GM19467 (cell line): ENCODE measurements around the gene ZNF646.
"Not testable (repeated sequence)": the region's sequence is repeated elsewhere in the genome, so short reads cannot be mapped to it uniquely, and the experiment has no call there.

ENCODE experiments used
- ATAC-seq: cut with Tn5 transposase; IDR thresholded peaks from one replicate; pipeline ENCODE4 v1.9.1; 2021; ENCODE audit warnings: mild to moderate bottlenecking, moderate library complexity; ENCODE audit not compliant: unreplicated experiment

ZNF646 gene

DNA sequence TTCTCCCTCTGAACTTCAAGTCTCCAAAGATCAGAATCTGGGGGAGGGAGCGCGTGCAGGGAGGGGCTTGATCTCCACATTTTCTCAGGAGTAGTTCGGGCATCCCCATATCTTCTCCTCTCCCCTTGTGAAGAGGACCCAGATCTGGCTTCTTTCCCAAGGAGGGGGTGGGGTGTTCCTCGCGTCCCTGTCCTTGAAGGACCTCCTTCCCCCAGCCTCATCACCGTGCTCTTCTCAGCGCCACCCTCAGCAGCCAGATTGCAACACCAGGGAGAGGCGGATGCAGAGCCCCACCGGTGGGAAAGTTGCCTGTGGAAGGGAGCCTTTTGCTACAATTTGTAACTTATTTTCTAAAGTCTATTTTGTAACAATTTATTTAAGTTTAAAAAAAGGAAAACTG, 8.9 kb downstream of the ZNF646 start:
- ATAC-seq, result no peak

DNA sequence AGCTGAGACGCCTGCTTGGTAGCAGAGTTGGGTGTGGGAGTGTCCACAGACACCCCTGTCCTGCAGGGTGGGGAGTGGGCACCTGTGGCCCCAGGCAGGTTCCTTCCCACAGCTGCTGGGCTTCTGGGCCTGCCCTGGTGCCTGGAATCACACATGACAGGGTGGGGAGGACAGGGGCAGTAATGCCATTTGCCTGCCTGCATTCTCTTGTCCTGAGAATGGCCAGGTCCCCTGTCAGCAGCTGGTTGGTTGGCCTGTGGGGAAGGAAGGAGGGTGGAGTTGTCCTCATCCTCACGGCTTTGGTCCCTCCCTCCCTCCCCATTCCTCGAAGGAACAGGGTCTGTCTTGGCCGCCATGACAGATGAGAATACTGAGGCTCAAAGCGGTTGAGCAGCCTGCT, 9.3 kb downstream of the ZNF646 start:
- ATAC-seq, result no peak

DNA sequence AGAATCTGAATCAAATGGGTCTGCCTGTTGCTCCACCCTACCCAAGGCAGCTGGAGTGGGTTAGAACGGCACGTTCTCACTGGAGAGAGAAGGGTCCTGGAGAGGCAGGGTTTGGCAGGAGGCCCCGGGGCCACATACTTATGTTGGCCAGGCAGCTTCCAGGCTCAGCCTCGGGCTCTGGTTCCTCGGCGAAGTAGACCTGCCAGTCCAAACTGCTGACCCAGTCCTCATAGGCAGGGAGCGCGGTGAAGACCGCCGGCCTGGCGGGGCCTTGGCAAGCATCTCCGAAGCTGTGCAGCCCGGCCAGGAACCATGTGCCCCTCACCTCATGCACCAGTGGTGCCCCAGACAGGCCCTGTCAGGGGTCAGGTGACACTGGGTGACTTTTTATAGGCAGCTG, 9.8 kb downstream of the ZNF646 start:
- no peak for ATAC-seq

DNA sequence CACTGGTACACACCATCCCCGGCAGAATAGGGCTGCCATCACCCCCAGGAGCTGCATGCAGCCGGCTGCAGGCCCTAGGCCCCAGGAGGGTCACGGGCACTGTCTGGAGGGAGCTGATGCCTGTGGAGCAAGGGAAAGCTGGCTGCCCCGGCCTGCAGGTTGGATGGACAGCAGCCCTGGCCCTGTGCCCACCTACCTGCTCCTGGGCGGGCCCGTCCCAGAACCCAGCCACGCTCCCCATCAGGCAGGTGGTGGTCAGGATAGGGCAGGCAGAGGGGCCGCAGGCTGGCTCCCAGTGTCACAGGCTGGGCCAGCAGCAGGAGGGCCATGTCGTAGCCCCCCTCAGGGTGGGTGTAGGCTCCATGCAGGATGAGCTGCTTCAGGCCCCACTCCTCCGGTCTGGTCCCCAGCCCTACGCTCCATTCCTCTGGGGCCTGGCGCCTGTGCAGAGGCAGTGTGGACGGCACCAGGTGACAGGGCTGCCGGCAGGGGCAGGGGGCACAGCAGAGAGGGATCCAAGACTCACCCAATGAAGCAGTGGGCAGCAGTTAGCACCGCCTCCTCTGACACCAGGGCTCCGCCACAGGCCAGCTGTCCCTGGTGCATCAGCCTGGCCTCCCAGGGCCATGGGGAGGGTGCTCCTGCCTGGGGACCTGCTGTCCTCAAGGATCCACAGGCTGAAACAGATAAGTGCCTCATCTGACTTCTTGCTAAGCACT, 10.5 kb downstream of the ZNF646 start:
- ATAC-seq, result no peak

DNA sequence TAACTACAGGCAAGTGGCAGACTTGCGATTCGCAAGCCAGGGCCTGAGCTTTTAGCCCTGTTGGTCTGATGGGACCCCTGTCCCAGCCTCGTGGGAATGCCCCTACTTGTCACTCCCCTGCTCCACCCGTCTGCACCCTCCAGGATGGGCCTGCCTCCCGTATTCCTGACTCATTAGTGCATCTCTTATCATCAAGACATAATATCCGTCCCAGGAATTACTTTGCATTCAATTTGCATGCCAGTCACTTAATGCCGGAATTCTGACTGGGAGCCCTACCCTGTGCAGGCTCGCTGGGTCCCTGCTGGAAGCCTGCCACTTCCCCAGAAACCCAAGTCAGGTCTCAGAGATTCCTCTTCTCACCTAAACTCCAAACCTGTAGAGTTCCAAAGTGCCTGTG, 11.2 kb downstream of the ZNF646 start:
- ATAC-seq, result no peak

DNA sequence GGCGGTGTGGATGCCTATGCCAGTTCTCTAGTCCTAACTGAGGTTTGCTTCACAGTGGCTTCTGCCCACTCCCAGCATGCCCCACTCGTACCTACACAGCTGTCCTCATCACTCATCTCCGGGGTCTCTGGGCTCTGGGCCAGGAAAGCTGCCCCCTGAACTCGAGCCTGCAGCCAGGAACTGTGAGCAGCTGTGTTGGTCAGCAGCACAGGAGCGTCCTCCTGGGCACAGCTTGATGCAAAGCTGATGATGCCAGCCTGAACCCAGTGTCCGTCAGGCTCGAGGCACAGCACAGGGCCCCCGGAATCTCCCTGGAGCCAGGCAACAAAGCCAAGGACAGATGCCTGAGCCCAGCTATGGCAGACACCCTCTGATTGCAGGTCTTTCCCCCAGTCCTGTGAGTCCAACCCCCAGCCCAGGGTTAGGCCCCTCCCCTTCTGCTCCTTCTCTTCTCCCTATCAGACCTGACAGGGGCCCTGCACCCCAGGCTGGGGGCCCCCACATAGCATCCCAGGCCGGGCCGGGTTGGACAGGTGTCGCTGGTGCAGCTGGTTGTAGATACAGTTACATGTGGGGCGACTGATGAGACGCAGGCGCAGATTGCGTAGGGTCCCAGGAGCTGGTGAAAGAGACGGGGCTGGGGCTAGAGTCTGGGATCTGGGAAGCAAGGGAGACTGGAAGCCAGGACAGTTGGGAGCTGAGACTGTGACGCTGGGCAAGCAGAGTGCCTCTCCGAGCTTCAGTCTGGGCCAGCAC, 11.8 kb downstream of the ZNF646 start:
- ATAC-seq, result no peak

DNA sequence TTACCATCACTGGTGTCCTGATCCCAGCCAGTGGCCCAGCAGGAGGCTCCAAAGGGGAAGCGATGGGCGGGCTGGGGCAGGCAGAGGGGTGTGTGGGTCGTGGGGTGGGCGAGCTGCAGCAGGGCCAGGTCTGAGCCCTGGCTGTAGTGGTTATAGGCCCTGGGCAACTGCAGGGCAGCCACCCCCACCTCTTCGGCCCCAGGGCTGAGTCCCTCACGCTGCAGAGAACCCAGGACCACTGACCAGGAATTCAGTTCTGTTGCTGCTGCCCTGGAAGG, 12.3 kb downstream of the ZNF646 start:
- no peak for ATAC-seq

DNA sequence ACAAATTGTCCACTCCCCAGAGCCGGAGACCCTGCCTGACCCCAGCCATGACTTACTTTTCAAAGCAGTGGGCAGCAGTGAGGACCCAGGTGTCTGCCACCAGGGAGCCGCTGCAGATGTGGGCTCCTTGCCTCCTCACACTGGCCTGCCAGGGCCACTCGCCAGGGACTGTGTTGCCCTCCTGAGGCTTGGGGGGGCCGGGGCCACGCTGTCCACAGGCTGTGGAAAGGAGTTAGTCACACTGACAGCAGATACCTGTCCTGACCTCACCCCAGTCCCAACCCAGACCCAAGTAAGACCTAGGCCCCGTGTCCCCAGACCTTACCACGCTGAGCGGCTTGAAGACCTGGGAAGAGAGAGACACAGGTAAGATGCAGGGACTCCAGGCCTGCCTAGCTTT, 13.3 kb downstream of the ZNF646 start:
- no peak for ATAC-seq

DNA sequence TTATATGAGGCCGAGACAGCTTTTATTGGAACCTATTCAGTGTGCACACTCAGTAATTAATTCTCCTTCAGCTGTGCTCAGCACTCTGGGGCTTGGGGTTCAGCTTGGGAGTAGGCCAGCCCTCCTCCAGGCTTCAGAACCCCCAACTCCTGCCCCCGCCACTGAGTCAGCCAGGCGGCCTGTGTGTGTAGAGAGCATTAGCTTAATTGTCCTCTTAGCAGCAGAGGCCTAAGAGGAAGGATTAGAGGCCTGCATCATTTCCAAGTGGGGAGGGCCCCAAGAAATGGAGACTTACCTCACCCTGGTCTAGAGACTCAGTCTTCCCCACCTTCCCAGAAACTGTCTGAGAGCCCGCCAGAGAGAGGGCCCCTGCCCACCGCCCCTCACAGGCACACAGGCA, 13.7 kb downstream of the ZNF646 start:
- ATAC-seq, result no peak

DNA sequence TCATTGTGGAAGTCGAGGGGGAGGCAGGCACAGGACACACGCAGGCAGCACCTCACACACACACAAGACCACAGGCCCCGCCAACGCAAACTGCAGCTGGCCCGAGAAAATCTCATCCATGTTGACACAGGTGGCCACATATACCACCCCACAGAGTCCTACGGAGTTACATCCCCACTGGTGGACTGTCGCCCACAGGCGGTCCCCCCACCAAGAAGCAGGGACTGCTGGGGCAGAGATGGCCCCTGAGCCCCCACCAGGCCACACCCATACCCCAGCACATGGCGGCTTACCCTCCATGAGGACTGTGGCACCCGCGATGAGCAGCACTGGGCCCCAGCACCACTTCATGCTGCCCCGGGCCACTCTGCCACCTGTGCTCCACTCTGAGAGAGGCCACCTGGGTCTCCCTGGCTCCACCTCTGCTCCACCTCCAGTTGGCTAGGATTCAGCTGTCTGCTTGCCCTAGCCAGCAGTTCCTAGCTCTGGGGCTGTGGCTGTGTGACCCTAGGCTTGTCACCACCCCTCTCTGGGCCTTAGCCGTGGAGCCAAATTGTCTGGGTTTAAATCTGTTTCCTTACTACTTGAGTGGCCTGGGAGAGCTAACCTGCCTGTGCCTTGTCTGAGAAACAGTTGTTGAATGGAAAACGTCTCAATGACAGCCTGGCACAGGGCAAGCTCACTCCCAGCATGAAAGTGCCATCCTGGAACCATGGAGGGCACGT, 14.4 kb downstream of the ZNF646 start, which contains the start of gene PRSS53:
Gene PRSS53, minus strand, starts transcription at position 485 of the 725 bp plus-strand sequence. Its CDS starts 134 bp downstream, at position 351.
- no peak for ATAC-seq

DNA sequence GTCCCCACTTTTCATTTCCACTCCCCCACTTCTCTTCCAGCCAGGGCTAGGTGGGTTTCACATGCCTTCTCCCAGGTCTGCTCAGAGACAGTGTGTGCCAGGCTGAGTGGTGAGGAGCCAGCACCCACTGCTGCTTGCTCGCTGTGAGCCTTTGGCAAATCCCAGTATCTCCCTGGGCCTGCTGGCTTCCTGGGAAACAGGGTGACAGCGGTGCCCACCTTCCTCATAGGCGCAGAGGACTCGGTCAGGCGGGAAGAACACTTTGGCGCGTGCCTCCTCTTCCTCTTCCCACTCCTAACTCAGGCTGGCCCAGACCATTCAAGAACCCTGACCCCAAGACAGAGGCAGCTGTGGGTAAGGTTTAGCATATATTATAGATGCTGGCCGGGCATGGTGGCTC, 15.0 kb downstream of the ZNF646 start:
- no peak for ATAC-seq

DNA sequence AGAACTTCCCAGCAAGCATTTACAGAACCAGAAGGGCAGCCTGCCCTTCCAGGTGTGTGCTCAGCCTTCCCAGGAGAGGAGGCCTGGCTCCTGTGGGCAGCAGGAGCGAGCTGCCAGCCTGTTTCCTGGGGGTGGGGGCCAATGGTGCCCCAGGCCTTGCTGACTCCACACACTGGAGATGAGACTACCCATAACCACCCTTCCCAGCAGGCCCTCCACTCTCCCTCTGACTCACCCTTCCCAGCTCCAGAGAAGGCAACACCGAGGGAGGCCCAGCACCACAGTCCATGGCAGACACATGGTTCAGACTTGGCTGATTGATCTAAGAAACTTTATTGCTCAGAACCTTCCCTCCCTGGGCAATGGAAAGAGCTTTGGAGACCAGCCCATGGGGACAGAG, 16.3 kb downstream of the ZNF646 start:
- no peak for ATAC-seq

DNA sequence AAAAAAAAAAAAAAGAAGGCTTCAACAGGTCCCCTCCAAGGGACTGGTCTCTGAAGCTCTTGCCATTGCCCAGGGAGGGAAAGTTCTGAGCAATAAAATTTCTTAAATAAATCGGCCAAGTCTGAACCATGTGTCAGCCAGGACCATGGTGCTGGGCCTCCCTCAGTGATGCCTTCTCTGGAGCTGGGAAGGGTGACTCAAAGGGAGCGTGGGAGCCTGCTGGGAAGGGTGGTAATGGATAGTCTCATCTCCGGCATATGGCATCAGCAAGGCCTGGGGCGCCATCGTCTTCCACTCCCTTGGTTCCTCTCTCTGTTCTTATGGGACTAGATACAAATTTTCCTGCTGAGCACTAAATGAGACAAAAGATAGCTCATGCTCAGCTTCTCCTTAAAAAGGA, 18.1 kb downstream of the ZNF646 start:
- no peak for ATAC-seq

DNA sequence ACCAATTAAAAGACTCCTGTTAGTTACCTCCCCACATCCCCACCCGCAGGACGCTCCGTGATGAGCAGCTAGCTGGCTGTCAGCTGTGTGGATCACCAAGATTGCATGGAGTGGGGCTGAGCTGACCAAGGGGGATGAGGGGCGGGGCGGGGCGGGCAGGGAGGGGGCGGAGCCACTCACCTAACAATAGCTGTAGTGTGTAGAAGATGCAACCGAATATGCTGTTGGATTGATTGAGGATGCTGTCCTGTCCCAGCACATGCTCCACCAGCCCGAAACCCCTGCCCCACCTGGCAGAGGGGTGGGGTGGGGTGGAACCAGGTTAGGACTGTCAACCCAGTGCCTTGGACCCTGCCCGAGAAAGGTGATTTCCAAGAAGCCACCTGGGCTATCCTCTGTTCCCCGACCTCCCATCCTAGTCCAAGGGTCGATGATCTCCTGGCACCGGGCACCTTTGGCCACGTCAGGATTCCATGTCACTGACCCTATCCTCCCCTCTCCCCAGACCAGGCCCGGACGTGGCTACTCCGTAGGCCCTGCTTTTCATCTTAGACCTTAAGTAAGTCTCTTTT, 19.0 kb downstream of the ZNF646 start:
- ATAC-seq, result no peak

DNA sequence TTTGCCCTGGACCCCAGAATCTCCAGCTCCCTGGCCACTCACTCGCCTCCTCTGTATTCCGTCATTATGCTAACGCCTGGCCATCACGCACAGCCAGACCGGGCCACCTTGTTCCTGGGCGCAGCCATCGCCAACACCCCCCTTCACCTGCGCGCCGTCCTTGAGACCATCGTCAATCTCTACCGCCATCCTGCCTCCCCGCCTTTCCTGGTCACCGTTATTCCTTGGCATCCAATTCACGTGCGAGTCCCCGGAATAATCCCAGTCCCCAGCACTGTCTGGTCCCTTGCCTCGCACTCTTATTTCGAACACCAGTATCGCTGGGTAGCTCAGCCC, 19.8 kb downstream of the ZNF646 start:
- ATAC-seq, result peak; percentile 9

DNA sequence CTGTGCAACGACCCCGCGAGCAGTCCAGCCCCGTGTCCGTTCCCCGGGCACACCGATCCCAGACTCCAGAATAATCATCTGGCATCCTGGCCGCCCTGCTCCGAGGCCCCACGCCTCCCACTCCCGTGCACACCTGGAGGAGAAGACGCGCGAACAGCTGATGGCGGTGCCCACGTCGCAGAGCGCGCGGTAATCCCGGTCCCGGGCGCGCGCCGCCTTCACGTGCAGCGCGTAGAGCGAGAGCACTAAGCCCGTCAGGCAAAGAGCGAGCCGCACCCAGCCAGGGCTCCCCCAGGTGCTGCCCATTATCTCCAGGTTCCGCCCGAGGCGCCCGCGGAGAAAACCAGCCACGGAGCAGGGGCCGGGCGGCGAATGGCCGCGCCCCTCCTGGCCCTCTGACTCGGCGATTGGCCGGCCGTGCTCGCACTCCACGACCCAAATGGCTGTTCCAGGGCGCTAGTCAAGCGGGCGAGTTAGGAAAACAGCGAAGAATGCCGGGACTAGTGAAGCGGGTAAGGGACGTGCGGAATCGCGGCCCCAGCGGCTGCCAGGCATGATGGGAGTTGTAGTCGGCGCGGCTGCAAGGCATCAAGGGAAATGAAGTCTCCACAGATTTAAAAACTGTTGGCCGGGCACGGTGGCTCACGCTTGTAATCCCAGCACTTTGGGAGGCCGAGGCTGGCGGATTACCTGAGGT, 20.4 kb downstream of the ZNF646 start, which contains the start of gene VKORC1:
Gene VKORC1, minus strand, starts transcription at position 374 of the 697 bp plus-strand sequence. Its CDS starts 68 bp downstream, at position 306.
- ATAC-seq, result peak; percentile 78

DNA sequence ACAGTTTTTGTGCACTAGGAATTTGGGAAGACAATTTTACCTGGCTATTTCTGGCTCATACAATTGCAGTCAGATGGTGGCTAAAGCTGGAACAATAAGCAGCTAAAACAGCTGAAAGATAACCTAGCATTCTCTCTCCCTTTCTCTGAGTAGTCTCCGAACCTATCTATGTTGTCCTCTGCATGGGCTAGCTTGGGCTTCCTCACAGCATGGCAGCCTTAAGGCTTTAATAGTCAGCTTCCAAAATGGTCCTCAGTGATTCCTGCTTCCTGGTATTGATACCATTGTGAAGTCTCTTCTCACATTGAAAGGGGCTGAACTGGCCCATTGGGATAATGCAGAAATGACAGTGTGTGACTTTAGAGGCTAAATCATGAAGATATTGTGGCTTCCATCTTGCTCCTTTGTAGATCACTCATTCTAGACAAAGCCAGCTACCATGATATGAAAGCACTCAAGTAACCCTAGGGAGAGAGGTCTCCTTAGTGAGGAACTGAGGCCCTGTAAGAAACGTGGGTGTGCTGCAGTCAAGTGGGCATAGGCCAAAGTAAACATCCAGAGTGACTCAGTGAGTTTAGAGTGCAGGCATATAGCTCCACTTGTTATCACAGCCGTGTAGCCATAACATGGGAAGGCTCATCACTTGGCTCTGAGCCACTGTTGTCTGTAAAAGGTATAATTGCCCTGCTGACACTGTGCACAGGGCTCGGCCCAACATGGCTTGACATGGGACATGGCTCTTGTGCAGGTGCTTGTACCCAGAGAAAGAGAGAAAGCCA, 25.8 kb downstream of the ZNF646 start:
- no peak for ATAC-seq

DNA sequence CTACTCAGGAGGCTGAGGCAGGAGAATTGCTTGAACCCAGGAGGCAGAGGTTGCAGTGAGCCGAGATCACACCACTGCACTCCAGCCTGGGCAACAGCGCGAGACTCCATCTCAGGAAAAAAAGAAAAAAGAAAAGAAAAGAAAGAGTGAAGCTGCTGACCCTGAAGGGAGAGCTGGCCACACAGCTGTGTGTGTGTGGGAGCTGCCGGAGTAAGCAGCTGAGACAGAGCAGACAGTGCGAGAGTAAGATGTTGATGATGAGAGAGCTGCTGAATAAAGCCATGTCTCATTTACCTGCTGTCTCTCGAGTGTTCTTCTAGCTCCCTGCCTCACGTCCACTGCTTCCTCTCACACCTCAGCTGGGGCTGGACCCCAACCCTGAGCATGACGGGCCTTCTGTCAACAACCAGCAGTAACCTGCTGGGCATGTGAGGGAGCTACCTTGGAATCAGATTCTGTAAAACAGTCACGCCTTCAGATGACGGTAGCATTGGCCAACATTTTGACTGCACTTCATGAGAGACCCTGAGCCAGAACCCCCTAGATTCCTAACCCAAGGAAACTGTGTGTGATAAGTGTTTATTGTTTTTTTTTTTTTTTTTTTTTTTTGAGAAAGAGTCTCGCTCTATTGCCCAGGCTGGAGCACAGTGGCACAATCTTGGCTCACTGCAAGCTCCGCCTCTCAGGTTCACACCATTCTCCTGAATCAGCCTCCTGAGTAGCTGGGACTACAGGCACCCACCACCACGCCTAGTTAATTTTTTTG, 26.8 kb downstream of the ZNF646 start:
- not testable (repeated sequence) for ATAC-seq

DNA sequence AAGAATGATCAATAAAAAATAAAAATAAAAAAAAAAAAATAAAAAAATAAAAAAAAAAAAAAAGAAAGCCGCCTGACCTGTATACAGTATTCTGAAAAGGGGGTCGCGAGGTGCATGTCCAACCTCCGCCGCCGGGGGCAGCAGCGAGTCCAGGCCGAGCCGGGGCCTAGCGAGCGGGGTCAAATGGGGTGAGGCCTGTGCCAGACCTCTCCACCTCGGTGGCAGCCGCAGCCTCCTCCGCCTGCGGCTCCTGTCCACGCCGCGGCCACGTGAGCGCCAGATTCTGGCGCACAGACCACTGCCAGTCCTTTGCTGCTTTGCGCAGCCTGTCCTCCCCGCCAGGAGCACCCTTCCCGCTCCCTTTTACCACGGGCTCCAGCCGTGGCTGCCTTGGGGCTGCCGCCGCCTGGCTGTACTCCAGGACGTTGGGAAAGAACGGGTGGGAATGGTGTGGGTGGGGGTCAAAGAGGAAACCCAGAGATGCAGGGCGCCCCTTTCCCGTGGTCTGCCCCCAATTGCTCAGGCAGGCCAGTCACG, 31.5 kb downstream of the ZNF646 start:
- peak; percentile 52 for ATAC-seq
